Breast epithelium (tissue), 4 donors: ENCODE data around the gene PRR4. TPM values are rescaled to one million over a fixed set of nuclear protein-coding genes. Genes with fewer than 3 reads are reported as not detected.

Experiments used
- DNase-seq, 2 donors: peaks; one replicate each; pipeline ENCODE4 v3.0.0-alpha.2; 2019; ENCODE audit warnings: low spot score in 2 of 2
- H3K27ac ChIP-seq, 2 donors: fragments of 200-600 bp; sonication (generic) in 1 of 2; one replicate each; pipeline ENCODE4 v1.5.1; 2016 to 2019; ENCODE audit warnings: mild to moderate bottlenecking in 1 of 2
- H3K27me3 ChIP-seq, 2 donors: fragments of 200-600 bp; sonication (generic) in 1 of 2; one replicate each; pipeline versions ENCODE4 v1.5.1 to v1.6.0; 2017 to 2019; ENCODE audit warnings: control low read depth in 1 of 2, mild to moderate bottlenecking in 1 of 2
- H3K36me3 ChIP-seq: fragments of 200-600 bp; one replicate; pipeline ENCODE4 v1.5.1; 2019
- H3K4me1 ChIP-seq, 2 donors: fragments of 200-600 bp; sonication (generic); one replicate each; pipeline ENCODE4 v1.5.1; 2016 to 2019; ENCODE audit warnings: control low read depth in 1 of 2
- H3K4me3 ChIP-seq, 3 donors: fragments of 200-600 bp; sonication (generic); 1 replicate in 2 of 3; 2 replicates in 1 of 3; pipeline ENCODE4 v1.5.1; 2016 to 2019; ENCODE audit warnings: mild to moderate bottlenecking in 3 of 3, moderate library complexity in 2 of 3
- H3K9me3 ChIP-seq, 2 donors: fragments of 200-600 bp; sonication (generic) in 1 of 2; one replicate each; pipeline ENCODE4 v1.5.1; 2016 to 2019; ENCODE audit warnings: control low read depth in 1 of 2
- POLR2A ChIP-seq: fragments of 450-650 bp; IDR thresholded peaks from one replicate; pipeline ENCODE4 v1.6.1; 2016; ENCODE audit warnings: antibody characterized with exemption, mild to moderate bottlenecking, moderate library complexity
- POLR2AphosphoS5 ChIP-seq, 3 donors: sonication (generic); formaldehyde crosslinking; IDR thresholded peaks; one replicate each; pipeline ENCODE4 v1.6.1; 2017; ENCODE audit warnings: antibody characterized with exemption in 3 of 3
- intact Hi-C: fragments of 100-400 bp; cut with DNase I; formaldehyde crosslinking; loops from one replicate; pipeline ENCODE4 v1.15.1; 2023; ENCODE audit warnings: low total_unique reads
- total RNA-seq, 3 donors: library from RNA; depleted of rRNA; stranded (reverse); fragments of >200 nt; gene quantifications; one replicate each; pipeline ENCODE4 v1.1.0, GENCODE V29; 2016
- TF ChIP-seq, protein P1 (sequence below), 3 donors: fragments of 450-650 bp; IDR thresholded peaks; one replicate each; pipeline ENCODE4 v1.5.1; 2016 to 2017; ENCODE audit warnings: antibody characterized with exemption in 3 of 3, mild to moderate bottlenecking in 3 of 3, moderate library complexity in 3 of 3

PRR4 gene
- total RNA-seq, 3 donors from 2014 or later = 2.4 to 18.0 (median 10.0) TPM

GRCh38 chr12:10853776-10854175, 4.5 kb upstream of the PRR4 start:
- Histone ChIP-seq H3K4me3 (no peak overlapping the region), H3K4me1 (no peaks in the 10 kb centered on the region), H3K27me3 (no peaks in the 10 kb centered on the region), H3K36me3 (no peaks in the 10 kb centered on the region), H3K9me3 (peaks cover 9 to 11% of the 10 kb centered on the region in 2 donors), H3K27ac (no peak overlapping the region)
- DNase-seq = no peak
- no peak for TF ChIP-seq POLR2A
- TF ChIP-seq, protein P1, sequence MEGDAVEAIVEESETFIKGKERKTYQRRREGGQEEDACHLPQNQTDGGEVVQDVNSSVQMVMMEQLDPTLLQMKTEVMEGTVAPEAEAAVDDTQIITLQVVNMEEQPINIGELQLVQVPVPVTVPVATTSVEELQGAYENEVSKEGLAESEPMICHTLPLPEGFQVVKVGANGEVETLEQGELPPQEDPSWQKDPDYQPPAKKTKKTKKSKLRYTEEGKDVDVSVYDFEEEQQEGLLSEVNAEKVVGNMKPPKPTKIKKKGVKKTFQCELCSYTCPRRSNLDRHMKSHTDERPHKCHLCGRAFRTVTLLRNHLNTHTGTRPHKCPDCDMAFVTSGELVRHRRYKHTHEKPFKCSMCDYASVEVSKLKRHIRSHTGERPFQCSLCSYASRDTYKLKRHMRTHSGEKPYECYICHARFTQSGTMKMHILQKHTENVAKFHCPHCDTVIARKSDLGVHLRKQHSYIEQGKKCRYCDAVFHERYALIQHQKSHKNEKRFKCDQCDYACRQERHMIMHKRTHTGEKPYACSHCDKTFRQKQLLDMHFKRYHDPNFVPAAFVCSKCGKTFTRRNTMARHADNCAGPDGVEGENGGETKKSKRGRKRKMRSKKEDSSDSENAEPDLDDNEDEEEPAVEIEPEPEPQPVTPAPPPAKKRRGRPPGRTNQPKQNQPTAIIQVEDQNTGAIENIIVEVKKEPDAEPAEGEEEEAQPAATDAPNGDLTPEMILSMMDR (IDR thresholded peaks at IDR 0.05) = no peak
- TF ChIP-seq POLR2AphosphoS5 (IDR thresholded peaks at IDR 0.05) = no peak
- intact Hi-C loops = no loop called here

DNA sequence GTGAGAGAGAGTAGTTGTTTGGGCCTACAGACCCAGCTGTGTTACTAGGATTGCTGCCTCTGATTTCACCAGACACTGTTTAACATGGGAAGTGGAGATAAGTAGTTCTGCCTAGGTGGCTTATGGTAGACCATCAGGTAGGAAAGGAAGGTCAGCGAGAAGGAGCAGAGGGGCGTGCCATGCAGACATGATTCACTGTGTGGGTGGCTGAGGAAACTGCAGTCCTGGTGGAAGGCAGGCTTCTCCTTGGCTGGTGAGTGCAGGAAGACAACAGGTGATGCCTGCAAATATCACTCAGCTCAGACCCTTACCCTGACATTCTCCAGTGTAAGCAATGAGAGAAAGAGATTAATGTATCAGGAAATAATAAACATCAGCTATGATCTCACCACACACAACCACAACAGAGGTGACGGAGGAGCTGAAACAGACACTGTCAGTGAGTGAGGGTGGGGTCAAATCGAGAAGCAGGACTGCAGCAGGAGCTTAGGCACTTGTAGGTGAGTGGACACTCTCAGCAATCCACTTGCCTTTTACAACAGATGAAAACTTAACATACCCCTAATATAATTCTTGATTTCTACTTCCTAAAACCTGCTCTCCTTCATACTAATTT, 2.1 kb upstream of the PRR4 start:
- no peaks in the 10 kb centered on the region for H3K27me3 ChIP-seq
- TF ChIP-seq POLR2AphosphoS5 (IDR thresholded peaks at IDR 0.05) = no peak
- TF ChIP-seq, protein P1 (IDR thresholded peaks at IDR 0.05) = no peak
- no peaks in the 10 kb centered on the region for H3K4me1 ChIP-seq
- peaks cover 6 to 9% of the 10 kb centered on the region in 2 donors for H3K9me3 ChIP-seq
- no peaks in the 10 kb centered on the region for H3K36me3 ChIP-seq
- intact Hi-C loops = no loop called here
- H3K4me3 ChIP-seq = no peak overlapping the region
- DNase-seq = no peak
- peak overlapping the region in 1 of 2 donors; percentile 43 for H3K27ac ChIP-seq

GRCh38 chr12:10847744-10848143, 1.5 kb downstream of the PRR4 start:
- TF ChIP-seq POLR2AphosphoS5 (IDR thresholded peaks at IDR 0.05) (no peak), POLR2A (no peak)
- TF ChIP-seq, protein P1 (IDR thresholded peaks at IDR 0.05) = no peak
- Histone ChIP-seq H3K9me3 (no peaks in the 10 kb centered on the region), H3K4me1 (no peaks in the 10 kb centered on the region), H3K4me3 (no peak overlapping the region), H3K36me3 (no peaks in the 10 kb centered on the region), H3K27me3 (no peaks in the 10 kb centered on the region), H3K27ac (no peak overlapping the region)
- no peak for DNase-seq
- intact Hi-C loops = no loop called here

- no peaks in the 10 kb centered on the region for H3K36me3 ChIP-seq
- no peaks in the 10 kb centered on the region for H3K27me3 ChIP-seq
- no peak overlapping the region for H3K4me3 ChIP-seq
- no peak for TF ChIP-seq POLR2AphosphoS5 (IDR thresholded peaks at IDR 0.05)
- TF ChIP-seq, protein P1 (IDR thresholded peaks at IDR 0.05) = no peak
- TF ChIP-seq POLR2A = no peak
- no peaks in the 10 kb centered on the region for H3K4me1 ChIP-seq
- intact Hi-C loops = no loop called here
- no peaks in the 10 kb centered on the region for H3K9me3 ChIP-seq
- DNase-seq = no peak
- H3K27ac ChIP-seq = no peak overlapping the region
Measured at GRCh38 chr12:10842862-10843261, 6.4 kb downstream of the PRR4 start.

GRCh38 chr12:10838461-10838860, 10.8 kb downstream of the PRR4 start:
- TF ChIP-seq POLR2A (no peak), POLR2AphosphoS5 (IDR thresholded peaks at IDR 0.05) (no peak)
- TF ChIP-seq, protein P1 (IDR thresholded peaks at IDR 0.05) = no peak
- H3K27me3 ChIP-seq = no peaks in the 10 kb centered on the region
- DNase-seq = no peak
- H3K36me3 ChIP-seq = no peaks in the 10 kb centered on the region
- H3K27ac ChIP-seq = no peak overlapping the region
- no peak overlapping the region for H3K4me3 ChIP-seq
- no peaks in the 10 kb centered on the region for H3K9me3 ChIP-seq
- intact Hi-C loops = no loop called here
- H3K4me1 ChIP-seq = no peaks in the 10 kb centered on the region
